ENCODE measurements around the gene CABLES1. TPM values are rescaled to one million over a fixed set of nuclear protein-coding genes. Genes with fewer than 3 reads are reported as not detected.

Gene CABLES1
- total RNA-seq, 1 experiment from 2014 or later = 16.2 TPM

- H3K27ac Mint-ChIP-seq (ENCODE audit: unreplicated experiment) = no peak overlapping the region
- DNase-seq = no peak
- H3K9me3 Mint-ChIP-seq (ENCODE audit: low read depth, unreplicated experiment) = no peaks in the 10 kb centered on the region
- BruUV-seq (replicated peaks) = no TSS peak
- H3K36me3 Mint-ChIP-seq (ENCODE audit: insufficient read depth, unreplicated experiment) = peaks cover 2% of the 10 kb centered on the region
- no peaks in the 10 kb centered on the region for H3K27me3 Mint-ChIP-seq (ENCODE audit: unreplicated experiment)
- H3K4me1 Mint-ChIP-seq (ENCODE audit: low read depth, unreplicated experiment) = peaks cover 4% of the 10 kb centered on the region
- CTCF ChIA-PET = no interaction called here
- no peak overlapping the region for H3K4me3 Mint-ChIP-seq (ENCODE audit: low read depth, unreplicated experiment)
- intact Hi-C loops (cut with micrococcal nuclease; ENCODE audit: unreplicated experiment) = loop anchor here (10.0 kb wide), 3 partner anchors 64 to 186 kb away; no protein-coding TSS in a partner anchor
- TF ChIP-seq CTCF (IDR thresholded peaks at IDR 0.05; ENCODE audit: unreplicated experiment) = no peak
Measured at GRCh38 chr18:23220355-23220754, 85.1 kb downstream of the CABLES1 start.

GRCh38 chr18:23223641-23224040, 88.4 kb downstream of the CABLES1 start:
- peaks cover 36% of the 10 kb centered on the region for H3K4me1 Mint-ChIP-seq (ENCODE audit: low read depth, unreplicated experiment)
- no peak for TF ChIP-seq CTCF (IDR thresholded peaks at IDR 0.05; ENCODE audit: unreplicated experiment)
- H3K36me3 Mint-ChIP-seq (ENCODE audit: insufficient read depth, unreplicated experiment) = peaks cover 15% of the 10 kb centered on the region
- intact Hi-C loops (cut with micrococcal nuclease; ENCODE audit: unreplicated experiment) = loop anchor here (10.0 kb wide), 3 partner anchors 61 to 189 kb away; no protein-coding TSS in a partner anchor
- H3K4me3 Mint-ChIP-seq (ENCODE audit: low read depth, unreplicated experiment) = no peak overlapping the region
- CTCF ChIA-PET = interaction anchor here (0.7 kb wide), 1 partner anchor 18 kb away, joined by 6 read pairs; no protein-coding TSS in a partner anchor
- H3K27me3 Mint-ChIP-seq (ENCODE audit: unreplicated experiment) = no peaks in the 10 kb centered on the region
- no peak overlapping the region for H3K27ac Mint-ChIP-seq (ENCODE audit: unreplicated experiment)
- DNase-seq = no peak
- BruUV-seq (replicated peaks) = no TSS peak
- peaks cover 4% of the 10 kb centered on the region for H3K9me3 Mint-ChIP-seq (ENCODE audit: low read depth, unreplicated experiment)

- intact Hi-C loops (cut with micrococcal nuclease; ENCODE audit: unreplicated experiment) = loop anchor here (5.0 to 10.0 kb wide), 4 partner anchors 59 to 191 kb away; no protein-coding TSS in a partner anchor
- Mint-ChIP-seq H3K4me3 (ENCODE audit: low read depth, unreplicated experiment) (no peak overlapping the region), H3K27me3 (ENCODE audit: unreplicated experiment) (no peaks in the 10 kb centered on the region), H3K4me1 (ENCODE audit: low read depth, unreplicated experiment) (peaks cover 50% of the 10 kb centered on the region), H3K27ac (ENCODE audit: unreplicated experiment) (peak overlapping the region; percentile 39), H3K9me3 (ENCODE audit: low read depth, unreplicated experiment) (peaks cover 4% of the 10 kb centered on the region), H3K36me3 (ENCODE audit: insufficient read depth, unreplicated experiment) (peaks cover 15% of the 10 kb centered on the region)
- no peak for TF ChIP-seq CTCF (IDR thresholded peaks at IDR 0.05; ENCODE audit: unreplicated experiment)
- CTCF ChIA-PET = interaction anchor here (0.6 to 0.7 kb wide), 3 partner anchors 18 to 58 kb away, joined by 3 to 5 read pairs (median 3); no protein-coding TSS in a partner anchor
- no TSS peak for BruUV-seq (replicated peaks)
- DNase-seq = no peak
Measured at GRCh38 chr18:23225503-23225902, 90.2 kb downstream of the CABLES1 start.

- intact Hi-C loops (cut with micrococcal nuclease; ENCODE audit: unreplicated experiment) = loop anchor here (5.0 to 10.0 kb wide), 4 partner anchors 58 to 192 kb away; no protein-coding TSS in a partner anchor
- H3K4me3 Mint-ChIP-seq (ENCODE audit: low read depth, unreplicated experiment) = no peak overlapping the region
- H3K9me3 Mint-ChIP-seq (ENCODE audit: low read depth, unreplicated experiment) = peaks cover 4% of the 10 kb centered on the region
- H3K36me3 Mint-ChIP-seq (ENCODE audit: insufficient read depth, unreplicated experiment) = peaks cover 18% of the 10 kb centered on the region
- TF ChIP-seq CTCF (IDR thresholded peaks at IDR 0.05; ENCODE audit: unreplicated experiment) = no peak
- H3K27me3 Mint-ChIP-seq (ENCODE audit: unreplicated experiment) = no peaks in the 10 kb centered on the region
- CTCF ChIA-PET = interaction anchor here (0.6 to 2.2 kb wide), 4 partner anchors 35 to 413 kb away, joined by 3 to 6 read pairs (median 4); no protein-coding TSS in a partner anchor
- no peak for DNase-seq
- BruUV-seq (replicated peaks) = no TSS peak
- H3K27ac Mint-ChIP-seq (ENCODE audit: unreplicated experiment) = no peak overlapping the region
- H3K4me1 Mint-ChIP-seq (ENCODE audit: low read depth, unreplicated experiment) = peaks cover 58% of the 10 kb centered on the region
Measured at GRCh38 chr18:23226391-23226790, 91.1 kb downstream of the CABLES1 start.

Data from Calu3 (cell line).